CD4-positive, alpha-beta memory T cell (primary cell): ENCODE results near the gene NEB. TPM values are rescaled to one million over a fixed set of nuclear protein-coding genes. Genes with fewer than 3 reads are reported as not detected.

Experiments used
- CTCF ChIA-PET: fragments of 350-600 bp; sonication (Branson Sonifier 250); formaldehyde crosslinking; loops from one replicate; lab custom pipeline; 2021; ENCODE audit warnings: inconsistent platforms; ENCODE audit not compliant: partially characterized antibody; lab: Charles Lee
- POLR2A ChIA-PET: fragments of 350-600 bp; sonication (Branson Sonifier 250); formaldehyde crosslinking; loops from one replicate; lab custom pipeline; 2021; ENCODE audit not compliant: partially characterized antibody; lab: Charles Lee
- DNase-seq, 5 donors: peaks; one replicate each; pipeline versions ENCODE4 v3.0.0 to v3.0.0-alpha.2; 2020 to 2022; ENCODE audit warnings: mixed read lengths in 1 of 5
- H3K27ac ChIP-seq: one replicate; pipeline ENCODE4 v1.7.0; 2013; ENCODE audit warnings: low read depth, low read length
- H3K27me3 ChIP-seq: 2 replicates; pipeline ENCODE4 v1.7.0; 2013; ENCODE audit warnings: mild to moderate bottlenecking, low read length, moderate library complexity; ENCODE audit not compliant: insufficient read depth
- H3K36me3 ChIP-seq: 2 replicates; pipeline ENCODE4 v1.7.0; 2013; ENCODE audit warnings: mild to moderate bottlenecking, low read length, moderate library complexity; ENCODE audit not compliant: insufficient read depth
- H3K4me1 ChIP-seq: 2 replicates; pipeline ENCODE4 v1.7.0; 2013; ENCODE audit warnings: mild to moderate bottlenecking, low read length, moderate library complexity; ENCODE audit not compliant: insufficient read depth
- H3K4me3 ChIP-seq, 2 donors: one replicate each; pipeline ENCODE4 v1.7.0; 2013; ENCODE audit warnings: low read length in 2 of 2, mild to moderate bottlenecking in 1 of 2
- H3K9me3 ChIP-seq, 2 donors: one replicate each; pipeline ENCODE4 v1.7.0; 2013; ENCODE audit warnings: low read length in 2 of 2, control low read depth in 1 of 2; ENCODE audit not compliant: control insufficient read depth in 1 of 2
- H3K27ac Mint-ChIP-seq, 7 donors: one replicate each; pipeline ENCODE4 v1.8.0; 2020 to 2021; ENCODE audit warnings: mixed read lengths in 7 of 7, mild to moderate bottlenecking in 6 of 7, inconsistent platforms in 3 of 7, moderate library complexity in 3 of 7
- H3K27me3 Mint-ChIP-seq, 2 donors: one replicate each; pipeline ENCODE4 v1.8.0; 2020 to 2021; ENCODE audit warnings: mixed read lengths in 2 of 2
- H3K36me3 Mint-ChIP-seq, 2 donors: one replicate each; pipeline ENCODE4 v1.8.0; 2020 to 2021; ENCODE audit warnings: mixed read lengths in 2 of 2, inconsistent platforms in 1 of 2, mild to moderate bottlenecking in 1 of 2
- H3K4me1 Mint-ChIP-seq, 4 donors: one replicate each; pipeline ENCODE4 v1.8.0; 2020 to 2021; ENCODE audit warnings: mixed read lengths in 4 of 4, mild to moderate bottlenecking in 1 of 4
- H3K4me3 Mint-ChIP-seq, 8 donors: one replicate each; pipeline ENCODE4 v1.8.0; 2020 to 2021; ENCODE audit warnings: mixed read lengths in 8 of 8, mild to moderate bottlenecking in 7 of 8, moderate library complexity in 6 of 8, inconsistent platforms in 3 of 8
- H3K9me3 Mint-ChIP-seq, 8 donors: one replicate each; pipeline ENCODE4 v1.8.0; 2020 to 2021; ENCODE audit warnings: mixed read lengths in 8 of 8, mild to moderate bottlenecking in 5 of 8, inconsistent platforms in 3 of 8, moderate library complexity in 1 of 8
- intact Hi-C: fragments of 100-400 bp; cut with micrococcal nuclease; formaldehyde crosslinking; loops from one replicate; pipeline ENCODE4 v1.15.1; 2023
- polyA plus RNA-seq, 2 donors: library from polyadenylated mRNA; unstranded; fragments of 300-500 nt; fragmentation: Illumina TruSeq; gene quantifications; one replicate each; pipeline ENCODE4 v1.2.3, GENCODE V29; 2021
- total RNA-seq, 2 experiments: library from RNA; stranded (reverse); gene quantifications; one replicate each; pipeline ENCODE4 v1.2.3, GENCODE V29; 2021

Gene NEB
- total and polyA plus RNA-seq, 4 experiments from 2014 or later = 0.17 to 2.1 (median 0.91) TPM; not detected in 1

- POLR2A ChIA-PET = no interaction called here
- no peak for DNase-seq
- no peaks in the 10 kb centered on the region for H3K36me3 ChIP-seq
- no peaks in the 10 kb centered on the region for H3K4me1 ChIP-seq
- H3K27me3 Mint-ChIP-seq = no peaks in the 10 kb centered on the region
- H3K9me3 Mint-ChIP-seq = no peaks in the 10 kb centered on the region
- no peak overlapping the region for H3K27ac ChIP-seq
- H3K4me3 Mint-ChIP-seq = no peak overlapping the region
- H3K4me1 Mint-ChIP-seq = peaks cover 0 to 4% (median under 1%) of the 10 kb centered on the region in 4 donors
- peaks cover 27 to 29% of the 10 kb centered on the region in 2 donors for H3K36me3 Mint-ChIP-seq
- no peaks in the 10 kb centered on the region for H3K9me3 ChIP-seq
- no peaks in the 10 kb centered on the region for H3K27me3 ChIP-seq
- intact Hi-C loops = no loop called here
- CTCF ChIA-PET = no interaction called here
- no peak overlapping the region for H3K27ac Mint-ChIP-seq
- no peak overlapping the region for H3K4me3 ChIP-seq
Measured at GRCh38 chr2:151486053-151486452, 248.2 kb downstream of the NEB start.

- H3K4me1 Mint-ChIP-seq = peaks cover 0 to 6% (median 0%) of the 10 kb centered on the region in 4 donors
- H3K27ac ChIP-seq = no peak overlapping the region
- intact Hi-C loops = no loop called here
Measured at GRCh38 chr2:151484100-151484499, 250.2 kb downstream of the NEB start.

GRCh38 chr2:151483546-151483945 lies 250.7 kb downstream of the NEB start:
- peaks cover 4% of the 10 kb centered on the region for H3K36me3 ChIP-seq

More at GRCh38 chr2:151484100-151484499, 250.2 kb downstream of the NEB start:
- DNase-seq = no peak
- Mint-ChIP-seq H3K27me3 (no peaks in the 10 kb centered on the region), H3K4me3 (no peak overlapping the region), H3K27ac (peak overlapping the region in 1 of 7 donors; percentile 19), H3K36me3 (peaks cover 33 to 36% of the 10 kb centered on the region in 2 donors), H3K9me3 (no peaks in the 10 kb centered on the region)
- H3K4me3 ChIP-seq = no peak overlapping the region
- no peaks in the 10 kb centered on the region for H3K9me3 ChIP-seq
- no peaks in the 10 kb centered on the region for H3K4me1 ChIP-seq
- no peaks in the 10 kb centered on the region for H3K27me3 ChIP-seq
- ChIA-PET POLR2A (no interaction called here), CTCF (no interaction called here)
- H3K36me3 ChIP-seq = no peaks in the 10 kb centered on the region

GRCh38 chr2:151482171-151482725 lies 252.0 kb downstream of the NEB start:
- H3K9me3 ChIP-seq = no peaks in the 10 kb centered on the region
- ChIA-PET POLR2A (no interaction called here), CTCF (interaction anchor here (1.0 kb wide), 1 partner anchor 14 kb away, joined by 3 read pairs; no protein-coding TSS in a partner anchor)
- H3K4me1 Mint-ChIP-seq = peaks cover 0 to 6% (median 0%) of the 10 kb centered on the region in 4 donors
- H3K4me3 ChIP-seq = no peak overlapping the region
- peaks cover 6% of the 10 kb centered on the region for H3K36me3 ChIP-seq
- H3K27me3 ChIP-seq = no peaks in the 10 kb centered on the region
- H3K27ac Mint-ChIP-seq = no peak overlapping the region
- no peak overlapping the region for H3K27ac ChIP-seq
- H3K27me3 Mint-ChIP-seq = no peaks in the 10 kb centered on the region
- no peaks in the 10 kb centered on the region for H3K9me3 Mint-ChIP-seq
- H3K4me1 ChIP-seq = no peaks in the 10 kb centered on the region
- no peak for DNase-seq
- peaks cover 43 to 49% of the 10 kb centered on the region in 2 donors for H3K36me3 Mint-ChIP-seq
- intact Hi-C loops = no loop called here
- H3K4me3 Mint-ChIP-seq = peak overlapping the region in 1 of 8 donors; percentile 63

More at GRCh38 chr2:151483546-151483945, 250.7 kb downstream of the NEB start:
- intact Hi-C loops = no loop called here
- Mint-ChIP-seq H3K27me3 (no peaks in the 10 kb centered on the region), H3K27ac (no peak overlapping the region), H3K9me3 (no peaks in the 10 kb centered on the region), H3K4me1 (peaks cover 0 to 6% (median 0%) of the 10 kb centered on the region in 4 donors), H3K4me3 (no peak overlapping the region), H3K36me3 (peaks cover 37 to 41% of the 10 kb centered on the region in 2 donors)
- no peak for DNase-seq
- ChIA-PET POLR2A (no interaction called here), CTCF (no interaction called here)
- H3K27ac ChIP-seq = no peak overlapping the region
- no peaks in the 10 kb centered on the region for H3K4me1 ChIP-seq
- no peaks in the 10 kb centered on the region for H3K9me3 ChIP-seq
- no peak overlapping the region for H3K4me3 ChIP-seq
- H3K27me3 ChIP-seq = no peaks in the 10 kb centered on the region

GRCh38 chr2:151481744-151482143 lies 252.5 kb downstream of the NEB start:
- intact Hi-C loops = no loop called here
- Histone ChIP-seq H3K4me1 (no peaks in the 10 kb centered on the region), H3K27me3 (no peaks in the 10 kb centered on the region), H3K9me3 (no peaks in the 10 kb centered on the region), H3K4me3 (no peak overlapping the region), H3K36me3 (peaks cover 6% of the 10 kb centered on the region), H3K27ac (no peak overlapping the region)
- ChIA-PET CTCF (no interaction called here), POLR2A (no interaction called here)
- no peaks in the 10 kb centered on the region for H3K27me3 Mint-ChIP-seq
- H3K4me1 Mint-ChIP-seq = peaks cover 0 to 6% (median 0%) of the 10 kb centered on the region in 4 donors
- H3K36me3 Mint-ChIP-seq = peaks cover 44 to 54% of the 10 kb centered on the region in 2 donors
- H3K4me3 Mint-ChIP-seq = no peak overlapping the region
- H3K27ac Mint-ChIP-seq = no peak overlapping the region
- H3K9me3 Mint-ChIP-seq = no peaks in the 10 kb centered on the region
- DNase-seq = no peak

- H3K27ac Mint-ChIP-seq = no peak overlapping the region
- no peaks in the 10 kb centered on the region for H3K9me3 Mint-ChIP-seq
- POLR2A ChIA-PET = no interaction called here
- DNase-seq = no peak
- H3K36me3 Mint-ChIP-seq = peaks cover 53 to 58% of the 10 kb centered on the region in 2 donors
- Histone ChIP-seq H3K36me3 (peaks cover 32% of the 10 kb centered on the region), H3K9me3 (no peaks in the 10 kb centered on the region), H3K4me3 (no peak overlapping the region), H3K4me1 (no peaks in the 10 kb centered on the region), H3K27me3 (no peaks in the 10 kb centered on the region), H3K27ac (no peak overlapping the region)
- CTCF ChIA-PET = no interaction called here
- H3K27me3 Mint-ChIP-seq = no peaks in the 10 kb centered on the region
- H3K4me3 Mint-ChIP-seq = no peak overlapping the region
- peaks cover 0 to 4% (median 0%) of the 10 kb centered on the region in 4 donors for H3K4me1 Mint-ChIP-seq
- intact Hi-C loops = no loop called here
Measured at GRCh38 chr2:151478011-151478410, 256.3 kb downstream of the NEB start.

GRCh38 chr2:151476287-151476686 lies 258.0 kb downstream of the NEB start:
- ChIA-PET CTCF (no interaction called here), POLR2A (no interaction called here)
- no peaks in the 10 kb centered on the region for H3K27me3 Mint-ChIP-seq
- H3K4me3 ChIP-seq = no peak overlapping the region
- no peaks in the 10 kb centered on the region for H3K27me3 ChIP-seq
- no peak overlapping the region for H3K27ac Mint-ChIP-seq
- no peak overlapping the region for H3K4me3 Mint-ChIP-seq
- H3K4me1 Mint-ChIP-seq = peaks cover 2 to 5% (median 4%) of the 10 kb centered on the region in 4 donors
- peaks cover 33% of the 10 kb centered on the region for H3K36me3 ChIP-seq
- H3K4me1 ChIP-seq = no peaks in the 10 kb centered on the region
- H3K9me3 ChIP-seq = no peaks in the 10 kb centered on the region
- intact Hi-C loops = no loop called here
- H3K36me3 Mint-ChIP-seq = peaks cover 60 to 61% of the 10 kb centered on the region in 2 donors
- H3K27ac ChIP-seq = no peak overlapping the region
- no peaks in the 10 kb centered on the region for H3K9me3 Mint-ChIP-seq
- no peak for DNase-seq
